Measurements from ENCODE around the gene ZDHHC14. TPM values are rescaled to one million over a fixed set of nuclear protein-coding genes. Genes with fewer than 3 reads are reported as not detected.

ZDHHC14 gene
- total RNA-seq, 1 experiment from 2014 or later = 12.1 TPM

DNA sequence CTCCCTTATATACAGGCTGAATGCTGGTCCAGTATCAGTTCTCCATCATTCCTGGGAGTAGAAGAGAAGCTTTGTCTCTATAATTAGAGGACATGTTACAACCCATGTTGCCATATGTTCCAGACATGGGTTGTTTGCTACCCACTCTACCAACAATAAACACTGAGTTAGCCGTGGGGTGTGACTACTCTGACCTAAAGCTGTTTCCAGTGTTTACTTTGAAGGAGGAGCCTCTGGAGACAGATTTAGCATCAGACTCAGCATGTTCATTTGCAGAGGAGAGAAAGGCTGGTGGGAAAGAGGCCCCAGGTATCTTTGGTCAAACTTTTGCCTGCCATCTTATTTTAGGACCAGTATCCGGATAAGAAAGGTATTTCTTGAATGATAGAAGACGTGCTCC lies 284.2 kb downstream of the ZDHHC14 start:
- DNase-seq (ENCODE audit: low read depth) = no peak

DNA sequence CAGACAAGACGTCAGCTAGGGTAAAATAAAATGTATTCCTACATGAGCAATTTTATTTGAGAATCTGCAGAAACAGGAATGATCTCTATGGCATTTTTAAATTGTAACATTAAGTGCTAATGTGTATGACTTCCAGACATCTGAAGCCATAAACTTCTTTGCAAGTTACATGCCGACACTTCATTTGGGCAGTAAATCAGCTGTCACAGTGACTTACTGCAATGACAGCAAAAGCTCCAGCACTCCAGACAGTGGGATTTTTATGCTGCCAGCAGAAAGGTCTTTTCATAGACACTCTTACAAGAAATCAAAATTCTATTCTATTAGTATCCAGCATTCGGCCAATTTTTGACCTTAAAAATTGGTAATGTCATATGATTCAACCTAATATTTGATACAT lies 285.7 kb downstream of the ZDHHC14 start:
- no peak for DNase-seq (ENCODE audit: low read depth)

DNA sequence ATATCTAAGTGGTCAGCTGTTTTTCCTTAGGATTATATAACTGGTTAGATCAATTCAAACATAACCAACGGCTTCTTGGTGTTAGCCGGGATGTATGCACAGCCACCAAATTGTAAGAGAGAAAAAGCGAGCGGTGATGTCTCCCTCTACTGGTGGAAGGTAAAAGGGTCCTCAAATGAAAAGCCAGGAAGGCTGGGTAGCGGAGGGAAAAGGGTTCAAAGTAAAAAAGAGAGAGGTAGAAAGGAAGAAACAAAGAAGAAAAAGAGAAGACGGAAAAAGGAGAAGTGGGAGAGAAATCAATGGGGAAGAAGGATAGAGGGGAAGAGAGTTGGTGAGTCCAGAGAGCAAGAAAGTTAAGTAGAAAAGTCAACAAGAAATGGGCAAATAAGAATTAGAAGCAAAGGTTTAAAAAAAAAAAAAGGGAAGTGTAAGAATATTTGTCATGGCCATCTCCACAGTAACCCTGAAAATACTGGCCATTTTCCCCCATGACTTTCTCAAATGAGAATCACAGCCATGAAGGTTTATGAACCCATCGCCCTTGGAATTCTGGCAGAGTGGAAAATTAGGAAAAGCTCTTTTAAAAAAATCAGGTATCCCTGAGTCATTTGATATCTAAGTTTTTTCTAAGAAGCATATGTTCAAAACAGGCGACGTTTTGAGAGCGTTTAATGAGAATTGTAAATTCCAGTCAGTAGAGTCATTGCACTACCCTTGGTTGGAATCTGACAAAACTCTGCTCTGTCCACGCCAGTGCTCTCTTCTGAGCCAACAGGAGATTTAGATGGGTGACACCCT lies 286.4 kb downstream of the ZDHHC14 start:
- DNase-seq (ENCODE audit: low read depth) = peak; percentile 67

DNA sequence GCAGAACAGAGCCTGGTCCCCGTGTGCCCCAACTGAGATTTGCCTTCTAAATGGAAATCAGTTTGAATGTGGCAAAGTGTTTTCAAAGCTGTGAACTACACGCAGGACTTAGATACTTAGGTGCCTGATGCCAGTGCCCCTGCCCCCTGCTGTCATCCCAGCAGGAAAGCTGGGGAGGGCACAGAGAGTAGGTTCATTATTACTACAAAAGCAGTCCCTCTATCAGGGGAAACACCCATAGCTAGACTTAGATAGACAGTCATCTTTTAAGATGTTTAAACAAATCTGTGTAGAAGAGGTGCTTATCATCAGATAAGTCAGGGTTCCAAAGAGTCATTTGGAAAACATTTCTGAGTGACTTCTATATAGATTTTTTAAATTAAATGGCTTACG lies 287.0 kb downstream of the ZDHHC14 start:
- no peak for DNase-seq (ENCODE audit: low read depth)

DNA sequence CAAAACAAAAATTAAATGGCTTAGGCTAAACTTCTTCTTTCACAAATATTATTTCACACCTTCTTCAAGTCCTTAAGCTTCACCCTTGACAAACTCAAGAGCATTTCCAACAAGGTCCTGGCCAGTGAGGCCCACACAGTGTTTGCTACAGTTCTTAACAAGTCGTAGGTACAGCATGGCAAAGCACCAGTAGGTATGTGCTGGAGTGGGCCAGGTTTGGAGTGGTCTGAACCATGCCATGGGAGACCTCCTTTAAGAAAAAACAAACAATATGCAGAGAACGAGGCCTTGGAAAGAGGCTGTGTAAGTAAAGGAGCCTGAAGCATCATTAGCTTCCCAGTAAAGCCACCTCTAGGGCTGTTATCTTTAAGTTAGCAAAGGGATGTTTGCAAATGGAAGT lies 287.7 kb downstream of the ZDHHC14 start:
- no peak for DNase-seq (ENCODE audit: low read depth)

DNA sequence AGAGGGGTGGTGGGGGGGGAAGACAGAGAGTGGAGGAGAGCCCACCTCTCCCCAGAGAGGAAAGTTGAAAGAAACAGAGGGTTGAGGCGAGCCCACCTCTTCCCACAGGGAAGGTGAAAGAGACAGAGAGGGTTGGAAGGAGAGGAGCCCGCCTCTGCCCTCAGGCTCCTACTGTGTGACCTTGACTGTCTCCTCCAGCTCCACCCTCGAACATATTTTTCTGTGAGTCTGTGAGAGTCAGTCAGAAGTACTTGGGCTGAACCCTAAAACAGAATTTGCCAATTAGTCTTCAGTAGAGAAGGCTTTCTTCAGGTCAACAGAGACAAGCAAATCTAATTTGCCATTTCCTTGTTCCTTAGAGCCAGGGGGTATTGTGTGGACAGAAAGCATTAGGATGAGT lies 288.3 kb downstream of the ZDHHC14 start:
- DNase-seq (ENCODE audit: low read depth) = no peak

DNA sequence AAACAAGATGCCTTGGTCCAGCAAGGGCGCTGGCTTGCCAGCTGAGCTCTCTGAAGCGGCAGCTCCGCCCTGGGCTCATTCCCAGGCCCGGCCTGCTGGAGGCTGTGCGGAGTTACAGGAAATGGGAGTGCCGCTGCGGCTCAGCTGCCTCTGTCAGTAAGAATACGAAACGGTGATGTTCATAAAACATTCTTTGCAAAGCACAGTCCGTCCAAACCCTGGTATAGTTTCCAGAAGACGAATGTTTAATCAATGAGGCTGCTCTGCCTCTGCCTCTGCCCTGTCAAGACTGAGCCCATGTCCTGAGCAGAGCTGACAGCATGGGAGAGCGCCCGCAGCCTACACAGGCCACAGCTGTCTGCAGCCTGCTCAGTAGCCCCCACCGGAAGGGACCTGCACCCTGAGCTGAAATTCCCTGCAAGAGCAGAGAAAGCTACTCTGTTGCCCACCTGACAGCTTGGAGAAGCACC lies 288.8 kb downstream of the ZDHHC14 start:
- DNase-seq (ENCODE audit: low read depth) = peak; percentile 62

DNA sequence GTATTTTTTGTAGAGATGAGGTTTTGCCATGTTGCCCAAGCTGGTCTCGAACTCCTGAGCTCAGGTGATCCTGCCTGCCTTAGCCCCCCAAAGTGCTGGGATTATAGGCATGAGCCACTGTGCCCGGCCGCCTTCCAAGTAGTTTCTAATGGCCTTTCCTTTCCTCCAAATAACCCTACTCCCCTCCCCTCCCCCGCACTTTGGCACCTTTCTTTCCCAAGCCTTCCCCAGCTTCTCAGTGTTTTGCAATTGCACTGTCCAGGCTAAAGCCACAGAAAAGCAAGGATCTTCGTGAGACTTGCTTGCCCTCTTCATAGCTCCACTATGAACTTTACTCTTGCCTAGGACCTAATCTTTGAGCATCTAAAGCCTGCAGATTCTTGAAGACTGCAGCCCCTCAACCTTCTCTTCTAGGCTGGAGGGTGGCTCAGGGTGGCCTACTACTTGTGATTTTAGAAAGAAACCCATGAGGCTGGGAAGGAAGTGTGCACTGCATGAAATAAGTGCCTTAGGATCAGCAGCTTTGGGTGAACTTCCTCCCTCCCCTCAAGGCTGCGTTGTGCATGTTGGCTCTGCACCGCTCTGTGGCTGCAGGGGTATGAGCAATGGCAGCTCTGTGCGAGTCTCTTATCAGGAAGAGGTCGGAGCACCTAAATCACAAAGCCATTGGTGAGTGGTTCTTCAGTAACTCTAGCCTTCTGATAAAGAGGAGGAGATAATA lies 289.6 kb downstream of the ZDHHC14 start:
- DNase-seq (ENCODE audit: low read depth) = no peak

DNA sequence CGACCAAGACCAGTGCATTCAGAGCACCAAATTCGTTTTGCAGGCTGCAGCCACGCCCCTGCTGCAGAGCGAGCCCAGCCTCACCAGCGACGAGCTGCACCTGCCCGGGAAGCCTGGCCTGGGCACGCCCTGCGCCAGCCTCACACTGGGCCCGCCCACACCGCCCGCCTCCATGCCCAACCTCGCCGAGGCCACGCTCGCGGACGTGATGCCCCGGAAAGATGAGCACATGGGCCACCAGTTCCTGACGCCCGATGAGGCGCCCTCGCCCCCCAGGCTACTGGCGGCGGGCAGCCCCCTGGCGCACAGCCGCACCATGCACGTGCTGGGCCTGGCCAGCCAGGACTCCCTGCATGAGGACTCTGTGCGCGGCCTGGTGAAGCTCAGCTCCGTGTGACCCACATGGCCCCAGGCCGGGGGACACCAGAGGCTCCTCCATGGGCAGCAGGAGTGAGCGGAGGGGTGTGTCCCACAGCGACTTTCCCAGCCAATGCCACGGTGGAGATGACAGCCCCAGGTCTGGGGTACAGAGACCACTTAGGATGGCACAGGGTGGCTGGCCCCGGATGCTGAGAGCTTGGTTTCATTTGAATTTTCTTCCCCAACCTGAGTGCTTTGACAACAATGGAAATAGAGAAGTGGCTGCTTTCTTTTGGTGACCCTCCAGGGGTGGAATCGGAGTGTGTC lies 291.9 kb downstream of the ZDHHC14 start:
- no peak for DNase-seq (ENCODE audit: low read depth)

DNA sequence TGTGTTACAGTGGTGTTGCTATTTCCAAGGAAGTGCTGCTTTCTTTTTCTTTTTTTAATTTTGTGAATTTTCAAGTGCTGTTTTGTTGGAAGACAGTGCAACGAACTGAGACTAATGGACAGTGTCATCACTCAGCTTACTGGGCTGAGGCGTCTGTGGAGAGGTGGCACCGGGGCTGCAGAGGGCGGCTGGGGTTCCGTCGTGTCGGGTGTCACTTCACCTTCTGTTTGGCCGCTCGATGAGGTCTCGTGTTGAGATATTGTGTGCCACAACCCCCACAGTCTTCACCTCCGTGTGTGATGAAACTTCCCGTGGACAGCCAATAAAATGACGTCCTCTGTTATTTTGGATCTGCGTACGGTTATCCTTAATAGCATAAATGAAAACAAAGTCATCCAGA lies 292.6 kb downstream of the ZDHHC14 start:
- DNase-seq (ENCODE audit: low read depth) = no peak

DNA sequence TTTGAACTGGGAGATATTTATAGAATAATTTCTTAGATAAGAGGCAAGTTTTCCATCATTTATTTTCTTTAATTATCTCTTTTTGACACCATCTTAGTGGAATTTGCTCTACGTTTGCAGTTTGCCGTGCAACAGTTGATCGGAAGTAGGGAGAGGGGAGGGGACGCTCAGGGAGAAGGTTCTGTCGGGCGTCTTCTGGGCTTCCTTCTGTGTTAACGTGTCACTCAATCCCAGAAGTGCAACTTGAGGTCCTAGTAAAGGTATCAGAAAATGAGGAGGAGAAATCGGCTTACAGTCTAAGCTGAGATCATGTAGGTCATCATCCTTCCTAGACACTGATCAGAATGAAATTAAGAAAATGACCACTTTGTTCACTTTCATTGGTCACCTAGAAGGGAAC lies 293.1 kb downstream of the ZDHHC14 start:
- DNase-seq (ENCODE audit: low read depth) = no peak

DNA sequence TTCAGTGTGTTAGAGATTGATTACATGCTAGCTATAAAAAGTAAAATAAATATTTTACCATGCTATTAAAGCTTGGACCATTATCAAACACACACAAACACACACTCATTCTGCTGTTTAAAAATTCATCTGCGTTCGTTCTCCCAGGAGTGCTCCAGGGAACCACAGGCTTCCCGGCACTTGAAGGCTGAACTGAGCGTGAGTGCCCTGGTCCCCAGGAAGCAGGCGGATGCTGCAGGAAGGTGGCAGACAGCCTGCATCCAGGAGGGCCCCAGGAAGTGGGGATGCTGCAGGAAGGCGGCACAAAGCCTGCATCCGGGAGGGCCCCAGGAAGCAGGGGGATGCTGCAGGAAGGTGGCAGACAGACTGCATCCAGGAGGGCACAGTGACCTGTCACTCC lies 294.8 kb downstream of the ZDHHC14 start:
- DNase-seq (ENCODE audit: low read depth) = no peak

DNA sequence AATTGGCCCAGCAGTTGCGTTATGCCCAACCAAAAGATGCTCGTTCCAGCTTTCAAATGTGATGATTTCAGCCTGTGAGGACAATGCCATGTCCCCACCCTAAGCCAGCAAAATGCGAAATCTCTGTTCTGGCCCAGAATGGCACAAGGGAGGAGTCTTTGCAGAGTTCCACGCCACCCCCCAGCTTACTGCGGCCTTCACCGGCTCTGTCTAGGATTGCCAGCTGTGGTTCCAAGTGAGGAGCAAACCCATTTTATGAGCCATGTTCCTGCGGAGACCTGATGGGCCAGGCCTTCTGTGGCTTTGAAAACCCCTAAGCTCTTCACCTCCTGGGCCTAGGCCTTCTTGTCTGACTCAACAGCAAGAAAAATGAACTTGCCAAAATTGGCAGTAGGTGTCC lies 295.3 kb downstream of the ZDHHC14 start:
- DNase-seq (ENCODE audit: low read depth) = no peak

DNA sequence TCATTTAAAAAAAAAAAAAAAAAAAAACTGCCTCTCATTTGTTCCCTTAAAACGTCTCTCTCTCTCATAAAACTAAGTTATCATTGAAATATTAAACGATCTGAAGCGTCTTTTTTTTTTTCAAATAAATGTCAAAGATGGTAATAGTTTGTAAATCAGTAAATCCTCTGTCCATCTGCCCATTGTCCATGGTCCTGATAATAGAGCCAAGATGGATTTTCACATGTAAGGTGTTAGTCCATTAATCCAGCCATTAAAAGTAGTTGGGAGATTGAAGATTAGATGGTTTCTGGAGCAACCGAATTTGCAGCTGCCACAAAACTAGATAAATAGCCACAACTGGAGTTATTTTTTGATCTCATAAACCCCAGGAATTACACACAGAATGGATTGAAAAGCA lies 296.2 kb downstream of the ZDHHC14 start:
- DNase-seq (ENCODE audit: low read depth) = no peak

DNA sequence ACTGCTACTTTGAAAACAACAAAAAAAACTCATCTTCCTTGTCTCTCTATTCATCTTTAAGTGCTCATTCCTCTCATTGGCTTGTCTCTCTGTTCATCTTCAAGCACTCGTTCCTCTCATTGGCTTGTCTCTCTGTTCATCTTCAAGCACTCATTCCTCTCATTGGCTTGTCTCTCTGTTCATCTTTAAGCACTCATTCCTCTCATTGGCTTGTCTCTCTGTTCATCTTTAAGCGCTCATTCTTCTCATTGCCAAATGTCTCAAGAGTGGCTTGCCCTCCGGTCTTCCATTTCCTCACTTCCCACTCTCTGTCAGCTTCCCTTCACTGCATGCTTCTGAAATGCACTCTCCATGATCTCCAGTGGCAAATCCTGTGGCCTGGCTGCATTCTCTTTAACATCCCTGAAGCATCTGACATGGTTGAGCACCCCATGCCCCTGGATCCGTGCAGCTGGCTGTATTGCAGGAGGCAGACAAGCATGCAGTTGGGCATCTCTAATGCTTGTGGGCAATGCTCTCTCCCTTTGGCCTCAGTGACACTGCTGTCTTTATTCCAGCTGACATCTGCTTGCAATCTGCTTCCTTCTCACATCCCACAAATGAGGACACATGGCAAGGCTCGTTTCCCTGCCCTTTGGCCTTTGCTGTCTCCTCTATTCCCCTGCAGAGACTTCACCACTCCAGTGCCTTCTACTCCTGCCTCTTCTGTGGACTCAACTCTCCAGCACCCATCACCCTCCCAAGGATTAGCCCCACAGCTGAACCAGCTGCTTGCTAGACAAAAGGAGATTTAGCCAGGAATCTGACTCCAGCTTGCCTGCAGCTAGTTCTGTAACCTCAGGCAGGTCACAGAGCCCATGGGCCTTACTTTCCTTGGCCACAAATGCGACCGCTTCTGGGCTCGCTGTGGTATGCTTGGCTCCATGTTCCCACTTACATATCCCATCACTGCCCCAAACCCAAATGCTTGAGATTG lies 298.9 kb downstream of the ZDHHC14 start:
- DNase-seq (ENCODE audit: low read depth) = no peak

DNA sequence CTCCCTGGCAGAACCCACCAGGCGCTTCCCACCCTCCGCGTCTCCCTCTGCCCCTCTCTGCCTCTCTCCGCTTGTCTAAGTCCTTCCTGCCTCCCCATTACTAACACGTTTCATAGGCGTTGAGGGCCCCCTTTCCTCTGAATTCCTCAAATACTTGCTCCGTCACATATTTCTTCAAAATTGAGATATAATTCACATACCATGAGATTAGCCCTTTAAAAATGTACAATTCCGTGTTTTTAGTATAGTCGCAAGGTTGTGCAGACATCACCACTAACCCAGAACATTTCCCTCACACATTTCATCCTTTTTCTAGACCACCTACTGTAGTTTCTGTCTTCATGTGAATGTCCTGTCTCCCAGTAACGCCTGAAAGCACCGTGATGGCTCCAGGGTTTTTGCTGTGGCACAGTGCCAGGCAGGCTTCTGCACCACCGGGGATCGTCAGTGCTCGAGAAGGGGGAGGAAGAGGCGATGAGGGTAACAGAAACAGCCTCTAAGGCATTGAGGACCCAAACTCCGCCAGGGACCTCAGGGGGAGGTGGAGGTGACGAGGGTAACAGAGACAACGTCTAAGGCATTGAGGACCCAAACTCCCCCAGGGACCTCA lies 300.2 kb downstream of the ZDHHC14 start:
- DNase-seq (ENCODE audit: low read depth) = no peak

DNA sequence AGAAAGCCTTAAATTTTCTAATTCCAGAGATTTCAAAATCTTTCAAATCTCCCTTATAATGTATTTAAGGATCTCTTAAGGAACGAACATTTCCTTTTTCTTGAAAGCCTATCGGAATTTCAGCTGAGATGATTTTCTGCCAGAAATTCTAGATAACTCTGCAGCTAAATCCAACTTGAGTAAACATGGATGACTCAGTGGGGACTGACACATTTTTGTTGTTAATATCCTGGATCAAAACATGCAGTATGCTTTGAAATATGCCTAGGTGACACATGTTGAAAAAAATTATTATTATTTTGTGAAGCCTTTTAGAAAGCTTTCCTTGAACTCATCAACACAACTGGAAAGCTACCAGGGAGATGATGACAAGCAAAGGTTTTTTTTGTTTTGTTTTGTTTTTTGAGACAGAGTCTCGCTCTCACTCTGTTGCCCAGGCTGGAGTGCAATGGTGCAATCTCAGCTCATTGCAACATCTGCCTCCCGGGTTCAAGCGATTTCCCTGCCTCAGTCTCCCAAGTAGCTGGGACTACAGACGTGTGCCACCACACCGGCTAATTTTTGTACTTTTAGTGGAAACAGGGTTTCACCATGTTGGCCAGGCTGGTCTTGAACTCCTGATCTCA lies 302.0 kb downstream of the ZDHHC14 start:
- DNase-seq (ENCODE audit: low read depth) = peak; percentile 48

DNA sequence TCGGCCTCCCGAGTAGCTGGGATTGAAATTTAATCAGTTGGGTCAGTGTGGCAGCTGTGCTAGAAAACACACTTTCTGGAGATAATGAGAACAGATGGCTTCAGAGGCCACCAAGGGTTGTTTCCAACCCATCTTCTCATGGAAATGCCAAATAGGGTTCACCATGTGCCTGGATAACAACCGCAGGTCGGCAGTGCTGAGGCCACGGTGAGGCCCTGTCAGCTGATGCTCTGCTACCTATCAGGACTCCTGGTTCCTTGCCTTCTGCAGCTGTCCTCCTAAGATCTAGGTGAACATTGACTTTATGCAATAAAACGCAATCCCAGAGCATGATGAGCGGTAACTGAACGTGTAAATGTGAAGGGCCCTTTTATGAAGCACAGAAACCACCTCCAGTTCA lies 302.7 kb downstream of the ZDHHC14 start:
- DNase-seq (ENCODE audit: low read depth) = no peak

DNA sequence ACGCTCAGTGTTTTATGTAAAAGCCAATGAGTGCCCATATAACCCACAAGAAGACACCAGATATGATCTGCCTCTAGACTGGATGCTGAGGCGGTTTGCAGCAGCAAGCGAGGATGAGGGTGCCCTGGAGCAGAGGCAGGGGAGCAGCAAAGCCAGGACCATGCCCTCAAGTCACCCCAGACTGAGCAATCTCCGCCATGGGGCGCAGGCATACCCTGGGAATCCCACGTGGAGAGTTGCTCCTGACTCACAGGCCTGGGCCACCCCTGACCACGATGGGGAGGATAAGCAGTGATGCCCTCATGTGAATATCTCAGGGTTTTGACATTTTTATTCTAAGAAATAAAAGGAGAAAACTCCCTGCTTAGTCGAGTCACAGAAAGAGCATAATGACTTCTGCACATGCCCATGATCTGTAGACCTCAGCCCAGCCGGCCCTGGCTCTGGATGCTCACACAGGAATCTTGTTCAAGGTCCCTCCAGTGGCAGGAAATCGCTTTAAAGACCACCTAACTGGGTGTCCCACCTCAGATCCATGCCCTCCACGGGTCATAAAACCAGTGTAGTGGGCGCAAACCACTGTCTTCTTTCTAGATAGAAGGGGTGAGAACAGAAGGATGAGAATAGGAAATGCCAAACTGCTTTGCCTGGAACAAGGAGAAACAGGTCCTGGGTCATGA lies 303.8 kb downstream of the ZDHHC14 start:
- DNase-seq (ENCODE audit: low read depth) = peak; percentile 10
